Dedifferentiated amniotic fluid mesenchymal stem cell (primary cell): ENCODE measurements around the gene SORBS1.
"Not testable (repeated sequence)": the region's sequence is repeated elsewhere in the genome, so short reads cannot be mapped to it uniquely, and the experiment has no call there.

ENCODE experiments used
- DNase-seq: peaks from one replicate; pipeline ENCODE4 v3.0.0-alpha.2; 2016; ENCODE audit errors: extremely low spot score

The SORBS1 gene

DNA sequence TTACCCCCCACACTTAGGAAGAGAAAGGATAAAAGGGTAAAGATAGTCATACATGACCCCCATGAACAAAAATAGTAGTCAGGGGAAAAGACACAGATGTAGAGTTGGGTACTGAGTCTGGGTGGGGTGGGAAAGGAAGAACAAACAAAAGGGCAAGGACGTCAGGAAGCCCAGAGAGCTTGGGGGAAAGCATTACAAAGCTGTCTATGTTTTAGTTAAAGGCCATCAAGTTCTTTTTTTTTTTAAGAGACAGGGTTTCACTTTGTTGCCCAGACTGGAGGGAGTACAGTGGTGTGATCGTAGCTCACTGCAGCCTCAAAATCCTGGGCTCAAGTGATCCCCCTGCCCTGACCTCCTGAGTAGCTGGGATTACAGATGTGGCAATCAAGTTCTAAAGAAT lies 172.0 kb downstream of the SORBS1 start:
- DNase-seq, result no peak

DNA sequence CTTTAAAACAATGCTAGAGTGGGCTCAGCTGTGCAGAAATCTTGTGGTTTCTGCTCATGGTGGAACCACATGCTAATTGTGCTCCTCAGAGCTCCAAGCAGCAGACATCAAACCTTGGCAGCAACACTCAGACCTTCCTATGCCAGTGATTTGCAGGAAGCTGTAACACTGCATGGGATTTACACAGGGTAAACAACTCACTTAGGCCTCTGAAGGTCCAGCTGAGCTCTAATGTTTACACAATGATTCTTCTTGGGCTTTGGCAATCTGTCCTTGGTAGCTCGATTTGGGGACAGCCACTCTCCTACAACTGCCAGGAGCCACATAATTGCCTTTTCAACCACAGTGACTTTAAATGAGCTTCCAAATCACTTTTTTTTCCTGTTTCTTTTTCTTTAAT lies 172.6 kb downstream of the SORBS1 start:
- DNase-seq, result no peak

DNA sequence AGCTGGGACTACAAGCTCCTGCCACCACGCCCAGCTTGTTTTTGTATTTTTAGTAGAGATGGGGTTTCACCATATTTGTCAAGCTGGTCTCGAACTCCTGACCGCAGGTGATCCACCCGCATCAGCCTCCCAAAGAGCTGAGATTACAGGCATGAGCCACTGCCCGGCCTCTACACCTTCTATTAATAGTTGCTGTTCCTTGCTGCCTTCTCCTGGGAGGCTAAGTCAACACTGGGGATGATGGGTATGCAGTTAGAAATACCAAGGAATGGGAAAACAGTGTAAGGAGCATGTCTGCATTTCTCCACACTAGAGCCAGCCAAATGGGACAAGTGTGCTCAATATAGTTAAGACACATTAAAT lies 173.1 kb downstream of the SORBS1 start:
- DNase-seq, result no peak

DNA sequence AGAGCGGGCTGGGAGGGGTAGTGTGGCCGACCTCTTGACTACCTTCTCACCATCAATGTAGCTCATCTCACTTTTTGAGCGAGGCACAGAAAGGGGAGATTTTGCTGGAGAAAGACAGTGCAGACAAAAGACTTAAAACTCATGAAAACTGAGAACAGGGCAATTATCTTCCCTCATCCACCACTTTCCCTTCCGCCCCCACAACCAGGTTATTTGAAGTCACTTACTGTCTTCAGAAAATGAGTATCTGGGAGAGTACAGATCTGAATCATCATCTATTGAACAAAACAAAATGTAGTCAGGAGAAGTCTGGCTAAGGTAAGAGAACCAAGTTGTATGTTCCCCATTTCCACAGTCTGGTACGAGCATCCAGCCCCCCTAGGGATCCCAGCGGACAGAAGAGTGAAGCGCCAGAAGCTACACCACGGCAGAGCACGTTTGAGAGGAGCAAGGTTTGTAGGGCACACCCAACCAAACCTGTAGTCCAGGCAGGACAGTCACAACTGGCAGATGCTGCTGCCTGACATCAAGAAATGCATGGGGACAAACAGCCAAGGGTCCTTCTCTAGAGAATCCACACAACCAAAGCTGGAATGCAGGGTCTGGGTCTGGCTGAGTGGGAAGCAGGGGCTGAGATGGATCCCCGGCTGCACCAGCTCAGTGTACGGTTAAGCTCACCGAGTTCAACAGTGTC lies 177.0 kb downstream of the SORBS1 start:
- DNase-seq, result no peak

DNA sequence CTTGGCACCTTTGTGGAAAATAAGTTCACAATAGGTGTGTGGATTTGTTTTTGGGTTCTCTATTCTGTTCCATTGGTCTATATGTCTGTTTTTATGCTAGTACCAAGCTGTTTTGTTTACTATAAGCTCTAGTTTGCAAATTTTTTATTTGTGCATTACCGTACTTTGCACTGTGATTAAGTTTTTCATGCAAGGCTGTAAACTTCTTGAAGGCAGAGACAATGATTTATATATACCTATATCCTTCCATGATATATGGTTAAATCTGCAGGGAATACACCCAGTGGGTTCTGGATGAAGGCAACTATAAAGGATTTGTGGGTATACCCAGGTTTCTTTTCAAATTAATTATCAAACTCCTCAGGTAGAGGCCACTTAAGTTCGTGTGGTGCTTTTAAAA lies 178.6 kb downstream of the SORBS1 start:
- no peak for DNase-seq

DNA sequence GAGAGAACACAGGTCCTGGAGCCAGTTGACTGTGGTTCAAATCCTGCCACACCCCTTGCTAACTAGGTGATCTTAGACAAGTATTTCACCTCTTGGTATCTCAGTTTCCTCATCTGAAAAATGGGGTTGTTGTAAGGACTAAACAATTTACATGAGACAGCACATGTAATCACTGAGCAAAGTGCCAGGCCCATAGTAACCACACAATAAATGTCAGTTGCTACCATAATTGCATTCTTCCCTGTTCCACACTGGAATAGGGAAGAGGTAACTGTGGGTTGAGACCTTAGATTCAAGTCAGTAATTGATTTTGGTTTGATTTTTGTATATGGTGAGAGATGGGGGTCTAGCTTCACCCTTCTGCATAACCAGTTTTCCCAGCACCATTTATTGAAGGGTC lies 179.0 kb downstream of the SORBS1 start:
- DNase-seq, result no peak

DNA sequence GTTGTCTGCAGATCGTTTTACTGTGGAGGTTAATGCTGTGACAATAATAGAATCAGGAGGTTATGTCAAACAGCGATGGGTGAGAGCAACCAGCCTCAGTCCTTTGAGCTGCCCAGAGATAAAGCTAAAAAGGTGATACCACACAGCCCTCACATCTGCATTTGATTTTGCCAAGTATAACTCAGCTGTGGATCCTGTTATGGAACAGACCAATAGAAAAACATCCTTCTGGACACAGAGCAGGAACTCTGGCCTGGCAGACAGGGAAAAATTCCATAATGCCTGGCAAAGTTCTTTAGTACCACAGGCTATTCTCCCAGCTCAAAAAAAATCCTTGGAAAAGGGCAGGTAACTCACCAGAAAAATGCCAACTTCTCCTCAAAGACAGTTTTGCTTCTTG lies 183.2 kb downstream of the SORBS1 start:
- DNase-seq, result no peak

DNA sequence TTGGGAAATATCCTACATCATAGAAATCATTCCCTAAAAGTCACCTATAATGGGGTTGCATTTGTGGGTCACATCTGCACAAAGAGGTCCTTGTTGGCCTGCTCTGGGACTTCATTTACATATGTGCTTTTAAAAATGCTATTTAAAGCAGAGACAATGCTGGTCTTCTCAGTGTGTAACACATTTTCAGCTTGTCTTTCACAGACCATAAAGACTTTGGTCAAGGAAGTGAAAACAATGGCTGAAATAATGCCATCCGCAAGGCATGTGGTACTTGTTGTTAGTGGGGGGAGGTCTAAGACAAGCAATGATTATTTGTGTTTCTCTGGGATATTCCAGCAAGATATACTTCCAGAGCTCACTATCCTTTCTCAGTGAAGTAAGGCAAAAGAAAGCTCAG lies 185.8 kb downstream of the SORBS1 start:
- no peak for DNase-seq

DNA sequence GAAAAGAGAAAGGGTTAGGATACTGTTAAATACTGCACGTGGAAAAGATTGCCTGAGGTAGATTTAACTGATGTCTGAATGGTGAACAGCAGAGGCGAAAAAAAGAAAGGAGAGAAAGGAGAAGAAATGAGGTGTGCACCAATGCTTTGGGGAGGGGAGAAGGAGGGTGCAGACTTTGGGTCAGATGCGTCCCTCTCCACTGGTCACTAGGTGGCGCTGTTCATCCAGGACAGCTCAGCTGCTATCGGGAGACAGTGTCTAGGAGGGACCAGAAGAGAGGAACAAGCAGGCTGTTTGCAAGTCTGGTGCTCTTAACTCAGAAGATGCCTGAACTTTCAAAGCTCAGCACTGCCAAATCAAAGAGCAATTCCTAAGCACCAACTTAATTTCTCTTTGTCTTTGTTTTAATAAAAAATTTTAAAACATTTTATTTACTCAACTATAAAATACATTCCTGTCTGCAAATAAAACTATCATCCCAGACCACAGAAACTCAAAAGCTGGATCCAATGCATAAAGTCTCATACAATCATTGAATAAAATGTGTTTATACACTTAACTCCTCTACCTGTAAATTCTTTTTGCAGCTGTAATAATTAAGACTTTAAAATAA lies 186.5 kb downstream of the SORBS1 start:
- DNase-seq, result no peak

DNA sequence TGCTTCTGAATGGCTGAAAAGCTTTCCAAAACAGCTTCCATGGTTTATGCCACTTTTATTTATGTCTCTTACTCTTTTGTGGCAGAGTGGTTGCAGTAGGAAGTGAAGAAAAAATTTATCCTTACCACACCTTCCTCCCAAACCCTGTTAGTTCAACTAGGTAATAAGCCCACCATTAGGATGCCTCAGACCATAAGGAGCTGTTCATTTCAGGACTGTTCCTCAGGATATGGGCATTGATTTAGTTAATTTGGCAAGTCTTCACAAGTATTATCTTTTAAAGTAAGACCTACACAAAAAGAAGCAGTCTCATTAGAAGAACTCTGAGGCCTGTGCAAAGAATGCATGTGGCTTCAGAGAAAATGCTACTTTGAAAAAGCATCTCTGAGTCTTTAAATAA lies 187.5 kb downstream of the SORBS1 start:
- DNase-seq, result no peak

DNA sequence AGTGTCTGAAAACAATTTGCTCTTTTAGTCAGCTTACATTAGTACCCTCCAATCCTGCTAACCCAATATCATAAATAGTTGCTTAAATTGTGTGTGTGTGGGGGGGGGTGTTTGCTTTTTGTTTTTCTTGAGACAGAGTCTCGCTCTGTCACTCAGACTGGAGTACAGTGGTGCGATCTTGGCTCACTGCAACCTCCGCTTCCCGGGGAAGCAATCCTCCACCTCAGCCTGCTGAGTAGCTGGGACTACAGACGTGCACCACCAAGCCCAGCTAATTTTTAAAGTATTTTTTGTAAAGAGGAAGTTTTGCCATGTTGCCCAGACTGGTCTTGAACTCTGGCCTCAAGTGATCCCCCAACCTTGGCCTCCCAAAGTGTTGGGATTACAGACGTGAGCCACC lies 196.8 kb downstream of the SORBS1 start:
- DNase-seq, result no peak

DNA sequence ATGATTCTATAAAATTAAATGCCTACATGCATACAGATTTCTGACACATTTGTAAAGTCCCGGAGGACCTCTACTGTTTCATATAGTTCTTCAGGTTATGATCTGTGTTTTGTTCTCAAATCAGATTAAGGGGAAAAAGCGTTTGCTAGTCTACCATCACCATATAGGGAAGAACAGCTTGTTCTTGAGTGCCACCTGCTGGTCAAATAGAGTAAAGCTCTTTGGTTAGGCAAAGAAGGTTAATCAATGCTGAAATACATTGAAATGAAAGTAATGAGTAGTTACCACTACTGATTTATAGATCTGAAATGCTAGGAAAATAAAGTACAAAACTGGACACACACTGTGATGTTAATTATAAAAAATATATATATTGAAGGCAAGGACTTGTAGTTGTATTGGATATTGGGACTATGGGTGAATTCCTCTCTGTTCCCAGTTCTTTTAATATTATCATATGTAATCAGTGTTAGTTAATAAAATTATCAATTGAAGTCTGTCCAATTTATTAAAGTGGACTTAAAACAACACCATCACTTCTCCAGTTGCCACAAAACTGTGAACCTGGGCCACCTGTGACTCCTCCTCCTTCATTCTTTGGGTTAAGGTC lies 197.8 kb downstream of the SORBS1 start:
- peak; percentile 67 for DNase-seq

DNA sequence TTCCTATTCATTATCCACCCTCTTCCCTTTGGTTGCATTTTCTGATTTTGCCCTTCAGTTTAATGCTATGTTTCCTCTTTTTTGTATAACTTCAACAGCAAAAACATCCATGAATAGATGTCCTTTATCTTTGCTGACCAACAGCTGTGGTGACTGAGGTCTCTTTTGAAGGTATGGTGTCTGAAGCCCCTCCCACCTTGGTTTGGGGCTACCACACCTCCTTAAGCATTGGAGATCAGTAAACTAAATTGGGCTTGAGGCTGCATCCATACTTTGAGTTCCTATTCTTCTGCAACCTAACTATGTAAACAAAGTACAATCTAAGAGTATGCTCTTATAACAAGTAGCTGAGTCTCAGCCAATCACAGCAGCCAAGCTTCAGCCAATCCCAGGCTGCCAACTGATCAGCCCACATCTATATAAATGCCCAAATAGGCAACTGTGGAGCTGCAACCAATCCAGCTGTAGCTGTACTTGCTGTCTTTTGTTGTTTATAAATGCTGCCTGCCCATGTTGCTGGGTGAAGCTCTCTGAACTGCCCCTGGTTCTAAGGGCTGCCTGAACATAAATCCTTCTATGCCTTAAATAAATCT lies 201.0 kb downstream of the SORBS1 start:
- no peak for DNase-seq

DNA sequence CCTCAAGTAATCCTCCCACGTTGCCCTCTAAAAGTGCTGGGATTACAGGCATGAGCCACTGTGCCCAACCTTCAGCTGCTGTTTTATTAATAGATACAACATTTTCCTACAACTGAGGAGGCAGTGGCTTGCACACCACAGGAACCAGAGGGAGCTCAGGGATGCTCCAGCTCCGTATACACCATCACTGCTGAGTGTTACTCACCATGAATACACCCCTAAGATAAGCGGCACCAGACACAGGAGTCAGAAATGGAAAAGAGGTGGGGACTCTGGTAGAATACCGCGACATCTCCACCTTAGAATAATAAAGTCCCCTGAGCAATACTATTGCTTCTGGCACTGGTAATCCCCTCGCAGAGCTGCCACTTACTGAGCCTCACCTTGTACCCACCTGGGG lies 201.7 kb downstream of the SORBS1 start:
- DNase-seq, result no peak

DNA sequence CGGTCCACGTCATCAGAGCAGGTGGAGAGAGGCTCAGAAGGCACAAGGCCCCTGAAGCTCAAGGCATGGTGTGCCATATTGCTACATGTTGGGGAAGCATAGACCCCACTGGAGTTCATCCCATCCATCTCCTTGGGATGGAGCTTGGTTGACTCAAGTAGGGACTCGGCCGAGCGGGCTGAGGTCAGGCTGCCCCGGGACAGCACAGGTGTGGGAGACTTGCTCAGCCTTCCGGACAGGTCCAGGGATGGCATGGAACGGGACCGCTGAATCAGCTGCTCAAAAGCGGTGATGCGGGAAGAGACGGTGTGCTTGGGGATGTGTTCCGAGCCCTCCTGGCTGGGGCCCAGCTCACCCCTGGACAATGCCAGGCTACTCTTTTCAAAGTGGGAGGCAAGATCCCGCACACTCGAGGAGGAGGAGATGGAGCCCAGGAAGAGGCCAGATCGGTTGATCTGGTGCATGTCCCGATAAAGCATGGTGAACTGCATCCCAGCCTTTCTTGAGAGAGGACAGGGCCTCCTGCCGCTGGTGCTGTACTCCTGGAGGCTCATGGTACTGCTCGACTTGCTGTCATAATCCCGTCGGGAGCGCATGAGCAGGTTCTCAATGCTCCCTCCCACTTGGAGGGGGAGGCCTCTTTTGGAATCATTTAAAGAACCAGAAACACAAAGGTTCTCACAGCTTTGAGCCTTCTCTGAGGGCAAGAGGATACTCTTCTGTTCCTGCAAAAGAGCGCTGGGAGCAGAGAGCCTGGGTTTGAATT lies 204.8 kb downstream of the SORBS1 start:
- no peak for DNase-seq

DNA sequence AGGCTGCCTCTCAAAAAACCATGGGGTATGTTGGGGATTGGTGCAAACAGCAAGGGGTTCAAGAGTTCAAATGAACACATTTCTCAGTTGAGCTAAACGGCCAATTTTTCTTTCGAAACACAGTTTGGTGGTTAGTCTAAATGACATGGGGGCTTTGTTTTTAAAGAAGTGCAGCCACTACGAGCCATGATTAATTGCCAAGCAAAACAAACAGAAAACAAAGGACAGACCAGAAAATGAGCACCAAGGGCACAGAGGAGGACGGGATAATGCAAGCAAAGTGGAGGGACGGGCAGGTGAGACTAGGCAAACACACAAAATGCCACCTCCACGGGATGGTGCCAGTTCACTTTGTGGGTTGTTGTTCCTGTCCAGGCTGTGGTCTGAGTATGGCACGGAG lies 205.9 kb downstream of the SORBS1 start:
- DNase-seq, result no peak

DNA sequence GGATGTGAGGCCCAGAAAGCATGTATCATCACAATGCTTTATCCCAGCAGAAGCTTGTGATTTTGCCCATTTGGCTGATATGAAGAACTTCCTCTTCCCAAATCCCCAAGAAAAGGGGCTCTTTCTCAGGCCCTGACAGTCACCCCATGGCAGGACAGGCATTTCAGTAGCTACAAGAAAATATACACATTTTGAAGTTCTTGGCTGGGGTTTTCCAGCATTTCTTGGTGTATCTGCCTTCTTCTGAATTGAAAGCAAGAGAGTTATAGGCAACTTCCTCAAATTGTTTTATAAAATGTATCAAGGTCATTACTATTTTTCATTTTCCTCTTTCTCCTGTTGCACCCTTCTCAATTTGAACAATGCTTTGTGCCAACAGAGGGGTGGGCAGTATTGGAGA lies 207.1 kb downstream of the SORBS1 start:
- no peak for DNase-seq

DNA sequence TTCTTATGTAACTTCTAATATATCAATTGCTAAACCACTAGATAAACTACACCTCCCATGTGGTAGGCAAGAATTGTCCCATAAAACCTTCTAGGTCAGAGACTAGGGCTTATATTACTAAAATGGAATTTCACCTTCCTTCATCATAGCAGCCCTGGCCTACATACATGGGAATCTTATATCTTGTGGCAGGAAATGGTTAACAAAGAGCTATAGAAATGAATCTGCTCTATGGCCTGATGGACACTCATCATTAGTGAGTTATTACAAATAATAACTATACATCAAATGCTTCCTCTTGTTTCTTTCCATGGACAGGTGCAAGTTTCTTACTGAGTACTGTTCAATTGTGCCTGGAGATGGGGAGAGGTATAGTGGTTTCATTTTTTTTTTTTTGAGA lies 208.0 kb downstream of the SORBS1 start:
- no peak for DNase-seq

DNA sequence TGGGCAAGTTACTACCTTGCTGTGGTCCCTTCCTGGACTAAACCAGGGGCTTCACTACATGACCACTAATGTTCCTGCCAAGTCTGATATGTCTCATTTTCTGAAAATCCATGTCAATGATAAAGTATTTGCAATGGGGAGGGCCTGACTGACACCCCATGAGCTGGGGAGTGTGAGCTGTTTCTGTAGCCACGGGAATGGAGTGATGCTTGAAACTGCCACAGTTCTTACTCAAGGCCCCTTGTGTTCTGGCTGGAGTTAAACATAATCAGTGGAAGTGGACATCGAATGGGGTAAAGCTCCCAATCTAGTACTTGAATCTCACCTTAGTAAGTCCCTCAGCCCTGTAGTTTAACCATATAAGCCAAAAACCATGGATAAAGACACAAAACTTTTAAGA lies 208.5 kb downstream of the SORBS1 start:
- no peak for DNase-seq

DNA sequence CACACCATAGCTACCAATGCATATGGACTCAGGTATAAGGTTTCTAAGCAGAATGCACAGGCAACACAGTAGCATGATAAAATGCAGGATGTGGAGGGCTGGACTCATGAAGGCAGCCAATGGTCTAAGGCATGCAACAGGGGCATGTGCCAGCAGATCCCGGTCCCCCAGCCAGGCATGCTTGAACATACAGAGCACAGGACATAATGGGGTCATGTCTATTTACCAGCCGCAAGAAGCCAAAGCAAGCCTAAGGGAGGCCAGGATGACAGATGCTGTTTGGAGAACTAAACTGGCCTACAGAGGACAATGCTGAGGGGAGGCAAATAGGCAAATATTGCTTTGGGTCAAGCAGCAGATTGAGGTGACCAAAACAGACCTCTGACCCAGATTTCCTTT lies 210.3 kb downstream of the SORBS1 start:
- DNase-seq, result no peak

DNA sequence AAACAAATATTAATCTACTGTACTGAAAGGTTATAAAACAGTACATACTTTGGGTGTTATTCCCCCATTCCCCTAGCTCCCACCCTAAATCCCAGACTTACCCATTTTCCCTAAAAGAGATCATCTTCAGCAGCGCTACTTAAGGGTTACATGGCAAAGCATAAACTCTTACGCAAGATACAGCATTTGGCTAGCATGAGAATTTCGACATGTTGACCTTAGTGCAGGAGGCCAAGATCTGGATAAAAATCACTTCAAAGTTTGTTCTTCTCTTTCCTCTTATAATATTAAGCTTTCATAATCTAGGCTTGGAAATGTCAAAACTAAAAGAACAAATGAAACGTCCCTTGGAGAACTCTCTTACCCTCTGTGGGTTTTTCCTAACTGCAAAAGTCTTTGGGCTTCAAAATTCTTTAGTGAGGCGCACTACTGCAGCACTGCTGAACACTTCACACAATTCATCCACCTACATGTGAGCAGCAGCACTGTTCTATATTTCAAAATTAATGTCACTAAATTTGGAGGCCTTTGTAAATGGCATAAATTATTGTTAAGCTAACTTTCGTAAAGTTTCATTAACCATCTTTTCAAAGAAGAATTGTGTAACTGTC lies 210.8 kb downstream of the SORBS1 start:
- DNase-seq, result no peak

DNA sequence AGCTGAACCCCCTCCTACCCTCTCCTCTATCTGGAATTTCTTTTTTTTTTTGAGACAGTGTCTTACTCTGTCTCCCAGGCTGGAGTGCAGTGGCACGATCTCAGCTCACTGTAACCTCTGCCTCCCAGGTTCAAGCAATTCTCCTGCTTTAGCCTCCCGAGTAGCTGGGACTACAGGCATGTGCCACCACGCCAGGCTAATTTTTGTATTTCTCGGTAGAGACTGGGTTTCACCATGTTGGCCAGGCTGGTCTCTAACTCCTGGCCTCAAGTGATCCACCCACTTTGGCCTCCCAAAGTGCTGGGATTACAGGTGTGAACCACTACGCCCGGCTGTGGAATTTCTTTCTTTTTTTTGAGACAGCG lies 213.8 kb downstream of the SORBS1 start:
- not testable (repeated sequence) for DNase-seq
